Left renal pelvis (tissue), 4 donors: ENCODE data around the gene PEX11G. TPM values are rescaled to one million over a fixed set of nuclear protein-coding genes. Genes with fewer than 3 reads are reported as not detected.
"Not testable (repeated sequence)": the region's sequence is repeated elsewhere in the genome, so short reads cannot be mapped to it uniquely, and the experiment has no call there.

Experiments
- DNase-seq, 4 donors: peaks; one replicate each; pipeline ENCODE4 v3.0.0-alpha.2; 2013; ENCODE audit warnings: low read depth in 4 of 4, low spot score in 3 of 4
- polyA plus RNA-seq, 4 donors: library from polyadenylated mRNA; unstranded; fragments of 120-200 nt; gene quantifications; one replicate each; pipeline ENCODE4 v1.2.1, GENCODE V29; 2013; ENCODE audit not compliant: insufficient read length in 4 of 4

Gene PEX11G
- polyA plus RNA-seq, 4 donors: 2.4 to 8.9 (median 4.7) TPM

DNA sequence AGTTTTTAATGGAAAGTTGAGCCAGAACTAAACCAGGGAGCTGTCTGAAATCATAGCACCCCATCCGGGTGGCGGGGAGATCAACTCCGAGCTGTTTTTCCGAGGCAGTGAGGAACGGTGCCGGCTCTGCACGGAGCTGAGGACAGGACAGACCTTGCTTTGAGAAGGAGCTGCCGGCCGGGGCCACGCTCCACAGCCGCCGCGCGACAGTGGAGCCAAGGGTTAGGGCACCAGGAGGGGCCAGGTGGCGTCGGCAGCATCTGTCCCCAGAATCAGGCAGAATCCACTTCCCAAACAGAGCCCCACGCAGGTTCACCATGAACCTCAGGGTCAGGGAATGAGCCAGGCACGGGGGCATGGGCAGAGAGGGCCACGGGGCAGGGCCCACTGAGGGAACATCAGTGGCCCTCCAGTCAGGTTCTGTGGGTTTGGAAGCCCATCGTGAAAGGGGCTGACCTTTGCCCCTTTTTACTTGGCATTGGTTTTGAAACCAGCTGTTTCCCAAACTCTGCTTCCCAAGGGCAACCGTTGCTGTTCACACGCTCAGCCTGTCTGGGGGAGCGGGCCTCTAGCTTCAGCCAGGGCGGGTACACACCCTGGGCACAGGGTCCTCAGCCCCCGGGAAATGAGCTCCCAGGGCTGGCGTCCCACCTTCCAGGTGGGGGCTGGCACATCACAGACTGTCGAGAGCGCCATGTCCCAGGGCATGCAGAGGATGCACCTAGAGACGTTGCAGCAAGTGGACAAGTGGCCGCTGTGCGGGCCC lies 18.1 kb downstream of the PEX11G start:
- no peak for DNase-seq

DNA sequence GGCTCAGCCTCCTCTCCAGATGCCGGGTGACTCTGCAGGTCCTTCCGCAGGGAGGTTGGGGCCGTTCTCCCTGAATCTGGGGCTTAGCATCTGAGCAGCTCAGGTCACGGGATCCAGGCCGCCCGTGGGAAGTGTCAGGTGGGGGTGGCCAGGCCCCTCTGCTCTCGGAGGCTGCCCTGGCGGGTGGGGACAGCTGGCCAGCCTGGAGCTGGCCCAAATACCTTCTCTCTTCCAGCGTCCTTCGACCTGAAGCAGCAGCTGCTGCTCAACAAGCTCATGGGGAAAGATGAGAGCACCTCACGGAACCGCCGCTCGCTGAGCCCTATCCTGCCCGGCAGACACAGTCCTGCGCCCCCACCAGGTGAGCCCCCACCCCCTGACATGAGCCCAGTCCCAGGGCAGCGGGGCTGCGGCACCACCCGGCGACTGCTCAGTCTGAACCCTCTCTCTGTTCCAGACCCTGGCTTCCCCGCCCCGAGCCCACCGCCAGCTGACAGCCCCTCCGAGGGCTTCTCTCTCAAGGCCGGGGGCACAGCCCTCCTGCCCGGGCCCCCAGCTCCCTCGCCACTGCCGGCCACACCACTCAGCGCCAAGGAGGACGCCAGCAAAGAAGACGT lies 19.1 kb downstream of the PEX11G start:
- no peak for DNase-seq

DNA sequence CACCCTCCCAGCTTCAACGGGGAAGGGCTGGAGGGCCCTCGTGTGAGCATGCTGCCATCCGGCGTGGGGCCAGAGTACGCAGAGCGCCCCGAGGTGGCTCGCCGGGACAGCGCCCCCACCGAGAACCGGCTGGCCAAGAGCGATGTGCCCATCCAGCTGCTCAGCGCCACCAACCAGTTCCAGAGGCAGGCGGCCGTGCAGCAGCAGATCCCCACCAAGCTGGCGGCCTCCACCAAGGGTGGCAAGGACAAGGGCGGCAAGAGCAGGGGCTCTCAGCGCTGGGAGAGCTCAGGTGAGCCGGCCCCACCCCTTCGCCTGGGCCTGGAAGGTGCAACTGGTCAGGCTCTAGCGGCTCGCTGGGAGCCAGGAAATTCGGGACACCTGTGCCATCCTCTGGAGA lies 20.0 kb downstream of the PEX11G start:
- DNase-seq: no peak

DNA sequence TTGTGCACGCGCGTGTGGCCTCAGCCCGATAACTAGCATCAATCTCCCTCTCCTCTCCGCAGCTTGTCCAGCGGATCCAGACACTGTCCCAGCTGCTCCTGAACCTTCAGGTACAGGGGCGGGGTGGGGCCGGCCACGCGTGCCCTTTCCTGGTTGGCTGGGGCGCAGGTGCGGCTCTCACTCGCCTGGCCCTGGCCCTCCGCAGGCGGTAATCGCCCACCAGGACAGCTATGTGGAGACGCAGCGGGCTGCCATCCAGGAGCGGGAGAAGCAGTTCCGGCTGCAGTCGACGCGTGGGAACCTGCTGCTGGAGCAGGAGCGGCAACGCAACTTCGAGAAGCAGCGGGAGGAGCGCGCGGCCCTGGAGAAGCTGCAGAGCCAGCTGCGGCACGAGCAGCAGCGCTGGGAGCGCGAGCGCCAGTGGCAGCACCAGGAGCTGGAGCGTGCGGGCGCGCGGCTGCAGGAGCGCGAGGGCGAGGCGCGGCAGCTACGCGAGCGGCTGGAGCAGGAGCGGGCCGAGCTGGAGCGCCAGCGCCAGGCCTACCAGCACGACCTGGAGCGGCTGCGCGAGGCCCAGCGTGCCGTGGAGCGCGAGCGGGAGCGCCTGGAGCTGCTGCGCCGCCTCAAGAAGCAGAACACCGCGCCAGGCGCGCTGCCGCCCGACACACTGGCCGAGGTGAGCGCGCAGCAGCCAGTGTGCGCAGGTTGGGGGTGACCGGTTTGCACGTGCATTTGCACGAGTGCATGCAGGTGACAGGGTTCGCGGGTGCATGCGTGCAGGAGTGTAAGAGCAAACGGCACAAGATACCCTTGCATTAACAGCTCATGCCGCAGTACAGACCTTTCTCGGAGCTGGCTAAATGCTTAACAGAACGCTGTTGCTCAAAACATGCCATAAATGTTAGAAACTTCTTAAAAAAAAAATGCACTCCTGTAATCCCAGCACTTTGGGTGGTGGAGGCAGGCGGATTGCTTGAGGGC lies 21.5 kb downstream of the PEX11G start:
- no peak for DNase-seq

DNA sequence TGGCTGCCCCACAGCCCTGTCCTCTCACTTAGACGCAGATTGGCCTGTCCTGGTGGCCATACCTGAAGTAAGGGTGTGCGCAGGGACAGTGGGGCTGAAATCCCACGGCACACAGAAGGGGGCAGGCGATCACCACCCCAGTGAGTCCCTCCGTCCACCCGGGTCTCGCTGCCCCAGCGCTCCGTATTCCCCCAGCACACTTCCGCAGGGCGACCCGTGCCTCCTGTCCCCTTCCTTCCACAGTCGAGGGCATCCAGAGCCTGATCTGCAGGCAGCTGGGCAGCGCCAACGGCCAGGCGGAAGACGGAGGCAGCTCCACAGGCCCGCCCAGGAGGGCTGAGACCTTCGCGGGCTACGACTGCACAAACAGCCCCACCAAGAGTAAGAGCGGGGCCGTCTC lies 25.3 kb downstream of the PEX11G start:
- DNase-seq: no peak

DNA sequence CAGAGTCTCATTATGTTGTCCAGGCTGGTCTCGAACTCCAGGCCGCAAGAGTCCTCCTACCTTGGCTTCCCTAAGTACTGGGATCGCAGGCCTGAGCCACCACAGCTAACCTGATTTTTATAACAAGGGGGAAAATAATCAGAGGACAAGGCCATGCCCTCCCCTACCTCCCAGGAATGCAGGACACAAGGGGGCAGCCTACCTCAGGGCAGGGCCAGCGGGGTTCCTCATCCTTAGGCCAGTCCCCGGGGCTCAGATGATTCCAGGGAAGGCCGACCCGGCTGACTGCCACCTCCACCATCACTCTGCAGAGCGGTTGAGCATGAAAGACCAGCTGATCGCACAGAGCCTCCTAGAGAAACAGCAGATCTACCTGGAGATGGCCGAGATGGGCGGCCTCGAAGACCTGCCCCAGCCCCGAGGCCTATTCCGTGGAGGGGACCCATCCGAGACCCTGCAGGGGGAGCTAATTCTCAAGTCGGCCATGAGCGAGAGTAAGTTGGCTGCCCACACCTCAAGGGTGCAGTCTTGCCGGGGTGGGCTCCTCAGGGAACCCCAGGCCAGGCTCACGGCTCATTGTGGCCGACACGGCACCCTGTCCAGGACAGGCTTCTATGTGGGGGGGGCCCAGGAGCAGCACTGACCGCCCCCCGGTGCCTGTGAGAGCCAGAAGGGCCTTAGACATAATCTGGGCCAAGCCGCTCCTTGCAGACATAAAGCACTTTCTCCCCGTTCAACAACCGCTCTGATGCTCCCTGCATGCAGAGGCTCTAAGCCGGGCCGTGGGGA lies 26.8 kb downstream of the PEX11G start:
- DNase-seq: no peak

DNA sequence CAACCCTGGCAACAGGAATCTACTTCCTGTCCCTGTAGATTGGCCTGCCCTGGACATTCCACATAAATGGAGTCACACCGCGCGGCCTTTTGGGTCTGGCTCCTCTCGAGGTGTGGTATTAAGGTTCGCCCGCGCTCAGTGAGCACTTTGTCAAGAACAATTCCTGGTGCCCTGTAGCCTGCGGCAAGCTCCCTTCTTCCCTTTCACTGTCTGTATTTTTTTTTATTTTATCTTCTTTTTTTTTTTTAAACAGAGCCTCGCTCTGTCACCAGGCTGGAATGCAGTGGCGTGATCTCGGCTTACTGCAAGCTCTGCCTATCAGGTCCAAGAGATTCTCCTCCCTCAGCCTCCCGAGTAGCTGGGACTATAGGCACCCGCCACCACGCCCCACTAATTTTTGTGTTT lies 28.3 kb downstream of the PEX11G start:
- DNase-seq: no peak

DNA sequence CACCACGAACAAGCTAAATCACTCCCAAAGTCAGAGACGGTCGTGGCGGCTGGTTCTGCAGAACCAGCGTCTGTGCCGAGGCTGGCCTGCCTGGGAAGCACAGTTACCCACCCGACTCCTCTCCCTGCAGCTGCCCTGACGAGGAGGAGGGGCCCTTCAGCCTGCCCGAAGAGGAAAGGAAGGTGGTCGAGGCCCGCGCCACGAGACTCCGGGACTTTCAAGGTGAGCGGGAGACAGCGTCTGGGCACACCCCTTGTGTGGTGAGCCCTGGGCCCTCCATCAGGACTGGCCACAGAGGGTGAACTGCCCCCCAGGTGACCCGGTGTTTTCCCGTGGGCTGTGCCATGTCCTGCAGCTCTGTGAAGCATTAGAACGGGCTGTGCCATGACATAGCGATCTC lies 29.1 kb downstream of the PEX11G start:
- DNase-seq: no peak

DNA sequence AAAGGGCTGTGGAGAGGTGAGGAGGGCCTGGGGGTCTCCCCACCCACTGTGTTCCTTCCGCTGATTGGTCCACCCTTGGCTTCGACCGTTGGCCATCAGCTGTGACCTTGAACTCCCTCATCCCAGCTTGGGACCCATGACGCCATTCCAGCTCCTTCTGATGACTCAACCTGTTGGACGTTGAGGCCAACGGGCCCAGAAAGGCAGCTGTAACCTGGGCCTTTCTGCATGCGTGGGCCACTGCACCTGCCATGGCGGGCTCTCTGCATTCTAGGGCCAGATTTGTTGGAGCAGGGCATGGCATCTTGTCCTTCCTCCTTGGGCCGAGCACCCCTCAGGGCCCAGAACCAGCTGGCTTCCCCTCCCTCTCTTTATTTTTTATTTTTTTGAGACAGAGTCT lies 30.2 kb downstream of the PEX11G start:
- DNase-seq: no peak

DNA sequence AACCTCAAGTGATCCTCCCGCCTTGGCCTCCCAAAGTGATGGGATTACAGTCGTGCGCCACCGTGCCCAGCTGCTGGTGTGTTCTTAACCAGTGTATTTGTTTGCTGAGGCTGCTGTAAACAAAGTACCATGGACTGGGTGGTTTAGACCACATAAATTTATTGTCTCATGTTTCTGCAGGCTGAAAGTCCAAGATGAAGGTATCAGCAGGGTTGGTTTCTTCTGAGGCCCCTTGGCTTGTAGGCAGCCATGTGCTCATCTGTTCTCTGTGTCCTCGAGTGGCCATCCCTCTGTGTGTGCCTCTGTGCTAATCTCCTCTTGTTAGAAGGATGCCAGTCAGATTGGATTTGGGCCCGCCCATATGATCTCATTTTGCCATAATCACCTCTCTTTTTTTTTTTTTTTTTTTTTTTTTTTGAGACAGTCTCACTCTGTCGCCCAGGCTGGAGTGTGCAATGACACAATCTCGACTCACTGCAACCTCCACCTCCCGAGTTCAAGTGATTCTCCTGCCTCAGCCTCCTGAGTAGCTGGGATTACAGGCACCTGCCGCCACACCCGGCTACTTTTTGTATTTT lies 31.8 kb downstream of the PEX11G start:
- no peak for DNase-seq

DNA sequence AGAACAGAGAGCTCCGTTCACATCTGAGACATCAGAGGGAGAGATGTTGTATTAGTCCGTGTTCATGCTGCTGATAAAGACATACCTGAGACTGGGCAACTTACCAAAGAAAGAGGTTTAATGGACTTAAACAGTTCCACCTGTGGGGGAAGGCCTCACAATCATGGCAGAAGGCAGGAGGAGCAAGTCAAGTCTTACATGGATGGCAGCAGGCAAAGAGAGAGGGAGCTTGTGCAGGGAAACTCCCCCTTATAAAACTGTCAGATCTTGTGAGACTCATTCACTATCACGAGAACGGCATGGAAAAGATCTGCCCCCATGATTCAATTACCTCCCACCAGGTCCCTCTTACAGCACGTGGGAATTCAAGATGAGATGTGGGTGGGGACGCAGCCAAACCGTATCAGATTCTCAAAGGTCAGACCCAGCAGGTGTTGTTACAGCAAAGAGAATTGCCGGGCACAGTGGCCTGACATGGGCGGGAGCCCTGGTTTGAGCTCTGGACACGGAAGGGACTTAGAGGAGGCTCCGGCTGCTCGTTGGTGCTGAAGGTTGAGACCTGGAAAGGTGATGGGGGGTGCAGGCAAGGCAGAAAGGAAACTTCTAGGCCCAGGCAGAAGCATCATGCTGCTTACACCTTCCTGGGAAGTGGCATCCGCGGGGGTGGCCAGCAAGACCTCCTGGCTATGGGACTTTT lies 33.1 kb downstream of the PEX11G start:
- DNase-seq: no peak

DNA sequence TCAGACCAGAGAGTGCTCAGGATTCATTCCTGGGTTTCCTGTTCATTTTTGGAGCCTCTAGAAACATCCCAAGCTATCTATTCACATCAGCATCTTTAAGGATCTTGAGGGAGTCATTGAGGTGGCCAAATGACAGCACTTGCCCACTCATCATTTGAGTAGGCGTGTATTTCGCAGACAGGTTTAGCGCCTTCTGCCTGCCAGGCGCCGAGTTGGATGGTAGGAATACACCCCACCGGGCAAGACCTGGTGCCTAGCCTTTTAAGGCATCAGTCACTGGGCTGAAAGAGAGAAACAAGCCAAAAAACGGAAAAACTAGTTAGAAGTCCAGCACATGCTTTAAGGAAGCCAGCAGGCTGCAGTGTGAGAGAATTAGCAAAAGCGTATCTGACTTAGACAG lies 33.8 kb downstream of the PEX11G start:
- DNase-seq: no peak

DNA sequence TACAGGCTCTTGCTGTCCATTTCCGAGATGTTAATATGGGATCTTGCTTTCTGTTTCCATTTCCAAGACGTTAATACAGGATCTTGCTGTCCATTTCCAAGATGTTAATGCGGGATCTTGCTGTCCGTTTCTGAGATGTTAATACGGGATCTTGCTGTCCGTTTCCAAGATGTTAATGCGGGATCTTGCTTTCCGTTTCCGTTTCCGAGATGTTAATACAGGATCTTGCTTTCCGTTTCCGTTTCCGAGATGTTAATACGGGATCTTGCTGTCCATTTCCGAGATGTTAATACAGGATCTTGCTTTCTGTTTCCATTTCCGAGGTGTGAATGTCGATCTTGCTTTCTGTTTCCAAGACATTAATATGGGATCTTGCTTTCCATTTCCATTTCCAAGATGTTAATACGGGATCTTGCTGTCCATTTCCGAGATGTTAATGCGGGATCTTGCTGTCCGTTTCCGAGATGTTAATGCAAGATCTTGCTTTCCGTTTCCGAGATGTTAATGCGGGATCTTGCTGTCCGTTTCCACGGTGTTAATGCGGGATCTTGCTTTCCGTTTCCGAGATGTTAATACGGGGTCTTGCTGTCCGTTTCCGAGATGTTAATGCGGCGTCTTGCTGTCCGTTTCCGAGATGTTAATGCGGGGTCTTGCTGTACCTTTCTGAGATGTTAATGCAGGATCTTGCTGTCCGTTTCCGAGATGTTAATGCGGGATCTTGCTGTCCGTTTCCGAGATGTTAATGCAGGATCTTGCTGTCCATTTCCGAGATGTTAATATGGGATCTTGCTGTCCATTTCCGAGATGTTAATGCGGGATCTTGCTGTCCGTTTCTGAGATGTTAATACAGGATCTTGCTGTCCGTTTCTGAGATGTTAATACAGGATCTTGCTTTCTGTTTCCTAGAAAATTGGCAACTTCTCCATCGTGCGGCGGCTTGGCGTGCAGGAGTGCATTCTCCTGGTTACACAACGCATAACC lies 38.3 kb downstream of the PEX11G start:
- no peak for DNase-seq

DNA sequence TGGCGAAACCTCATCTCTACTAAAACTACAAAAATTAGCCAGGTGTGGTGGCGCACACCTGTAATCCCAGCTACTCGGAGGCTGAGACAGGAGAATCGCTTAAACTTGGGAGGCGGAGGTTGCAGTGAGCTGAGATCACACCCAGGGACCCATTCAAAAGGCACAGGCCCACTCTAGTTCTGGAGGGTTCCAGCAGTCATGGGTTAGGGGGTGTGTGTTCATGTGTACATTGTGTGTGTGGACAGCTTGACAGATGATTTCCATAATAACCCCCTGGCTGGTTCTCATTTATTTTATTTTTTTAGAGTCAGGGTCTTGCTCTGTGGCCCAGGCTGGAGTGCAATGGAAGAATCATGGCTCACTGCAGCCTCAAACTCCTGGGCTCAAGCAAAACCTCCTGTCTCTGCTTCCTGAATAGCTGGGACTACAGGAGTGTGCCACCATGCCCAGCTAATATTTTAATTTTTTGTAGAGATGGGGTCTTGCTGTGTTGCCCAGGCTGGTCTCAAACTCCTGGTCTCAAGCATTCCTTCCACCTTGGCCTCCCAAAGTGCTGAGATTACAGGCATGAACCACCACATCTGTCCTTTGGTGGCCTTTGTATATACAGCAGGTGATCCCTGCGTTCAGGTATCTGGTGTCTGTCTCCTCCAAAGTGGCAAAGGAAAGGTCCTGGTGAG lies 39.3 kb downstream of the PEX11G start:
- not testable (repeated sequence) for DNase-seq

DNA sequence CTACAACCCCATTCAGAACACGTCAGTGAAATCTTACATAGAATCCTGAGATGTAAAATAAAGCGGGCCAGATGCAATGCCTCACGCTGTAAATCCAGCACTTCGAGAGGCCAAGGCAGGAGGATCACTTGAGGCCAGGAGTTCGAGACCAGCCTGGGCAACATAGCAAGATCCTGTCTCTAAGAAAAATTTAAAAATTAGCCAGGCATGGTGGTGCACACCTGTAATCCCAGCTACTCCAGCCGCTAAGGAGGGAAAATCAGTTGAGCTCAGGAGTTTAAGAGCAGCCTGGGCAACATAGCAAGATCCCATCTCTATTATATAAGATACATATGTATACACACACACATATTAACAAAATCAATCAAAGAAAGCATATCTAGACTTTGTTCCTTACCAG lies 41.2 kb downstream of the PEX11G start:
- no peak for DNase-seq

DNA sequence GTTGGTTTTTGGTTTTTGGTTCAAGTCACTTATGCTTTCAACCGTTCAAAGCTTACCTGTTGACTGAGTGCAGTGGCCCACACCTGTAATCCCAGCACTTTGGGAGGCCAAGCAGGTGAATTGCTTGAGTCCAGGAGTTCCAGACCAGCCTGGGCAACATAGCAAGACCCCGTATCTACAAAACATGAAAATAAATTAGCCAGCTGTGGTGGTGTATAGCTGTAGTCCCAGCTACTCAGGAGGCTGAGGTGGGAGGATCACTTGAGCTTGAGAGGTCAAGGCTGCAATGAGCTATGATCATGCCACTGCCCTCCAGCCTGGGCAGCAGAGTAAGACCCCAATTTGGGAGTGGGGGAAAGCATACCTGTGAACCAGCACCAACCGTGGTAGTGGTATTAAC lies 43.7 kb downstream of the PEX11G start:
- no peak for DNase-seq

DNA sequence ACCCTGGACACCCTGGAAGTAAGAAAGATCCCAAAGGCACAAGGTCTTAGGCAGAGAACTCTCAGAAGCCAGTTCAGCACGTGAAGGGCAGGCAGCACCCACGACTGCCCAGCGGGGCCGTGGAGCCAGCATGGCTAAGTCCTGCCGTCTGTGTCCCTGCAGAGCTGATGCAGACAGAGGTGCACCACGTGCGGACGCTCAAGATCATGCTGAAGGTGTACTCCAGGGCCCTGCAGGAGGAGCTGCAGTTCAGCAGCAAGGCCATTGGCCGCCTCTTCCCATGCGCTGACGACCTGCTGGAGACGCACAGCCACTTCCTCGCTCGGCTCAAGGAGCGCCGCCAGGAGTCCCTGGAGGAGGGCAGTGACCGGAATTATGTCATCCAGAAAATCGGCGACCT lies 44.8 kb downstream of the PEX11G start:
- no peak for DNase-seq

DNA sequence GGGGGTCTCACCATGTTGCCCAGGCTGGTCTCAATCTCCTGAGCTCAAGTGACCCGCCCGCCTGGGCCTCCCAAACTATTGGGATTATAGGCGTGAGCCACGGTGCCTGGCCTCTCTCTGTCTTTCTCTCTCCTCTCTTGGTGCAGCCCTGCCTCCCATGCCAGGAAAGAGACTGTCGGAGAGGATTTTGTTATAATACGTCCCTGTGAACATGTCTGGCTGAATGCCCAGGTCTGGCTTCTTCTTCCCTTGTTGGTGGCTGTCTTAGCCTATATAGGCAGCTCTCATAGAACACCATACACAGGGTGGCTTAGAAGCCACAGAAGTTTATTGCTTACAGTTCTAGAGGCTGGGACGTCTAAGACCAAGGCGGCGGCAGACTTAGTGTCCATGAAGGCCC lies 46.4 kb downstream of the PEX11G start:
- no peak for DNase-seq
